CD4-positive, alpha-beta T cell treated with Interleukin-6 at 100 ng/mL for 8 hours (primary cell): ENCODE data around the gene H2AZ2.
A peak's percentile ranks its signal among the peaks of the same experiment; 100 is the strongest.
"Not testable (repeated sequence)": the region's sequence is repeated elsewhere in the genome, so short reads cannot be mapped to it uniquely, and the experiment has no call there.

Source experiments
- DNase-seq: peaks from one replicate; pipeline ENCODE4 v3.0.0-alpha.2; 2020; ENCODE audit warnings: mixed read lengths, low spot score

The H2AZ2 gene

GRCh38 chr7:44870780-44871179, 22.9 kb upstream of the H2AZ2 start:
- DNase-seq = not testable (repeated sequence)

DNA sequence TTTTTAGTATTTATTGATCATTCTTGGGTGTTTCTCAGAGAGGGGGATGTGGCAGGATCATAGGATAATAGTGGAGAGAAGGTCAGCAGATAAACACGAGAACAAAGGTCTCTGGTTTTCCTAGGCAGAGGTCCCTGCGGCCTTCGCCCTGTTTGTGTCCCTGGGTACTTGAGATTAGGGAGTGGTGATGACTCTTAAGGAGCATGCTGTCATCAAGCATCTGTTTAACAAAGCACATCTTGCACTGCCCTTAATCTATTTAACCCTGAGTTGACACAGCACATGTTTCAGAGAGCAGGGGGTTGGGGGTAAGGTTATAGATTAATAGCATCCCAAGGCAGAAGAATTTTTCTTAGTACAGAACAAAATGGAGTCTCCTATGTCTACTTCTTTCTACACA, 22.4 kb upstream of the H2AZ2 start:
- DNase-seq = not testable (repeated sequence)

DNA sequence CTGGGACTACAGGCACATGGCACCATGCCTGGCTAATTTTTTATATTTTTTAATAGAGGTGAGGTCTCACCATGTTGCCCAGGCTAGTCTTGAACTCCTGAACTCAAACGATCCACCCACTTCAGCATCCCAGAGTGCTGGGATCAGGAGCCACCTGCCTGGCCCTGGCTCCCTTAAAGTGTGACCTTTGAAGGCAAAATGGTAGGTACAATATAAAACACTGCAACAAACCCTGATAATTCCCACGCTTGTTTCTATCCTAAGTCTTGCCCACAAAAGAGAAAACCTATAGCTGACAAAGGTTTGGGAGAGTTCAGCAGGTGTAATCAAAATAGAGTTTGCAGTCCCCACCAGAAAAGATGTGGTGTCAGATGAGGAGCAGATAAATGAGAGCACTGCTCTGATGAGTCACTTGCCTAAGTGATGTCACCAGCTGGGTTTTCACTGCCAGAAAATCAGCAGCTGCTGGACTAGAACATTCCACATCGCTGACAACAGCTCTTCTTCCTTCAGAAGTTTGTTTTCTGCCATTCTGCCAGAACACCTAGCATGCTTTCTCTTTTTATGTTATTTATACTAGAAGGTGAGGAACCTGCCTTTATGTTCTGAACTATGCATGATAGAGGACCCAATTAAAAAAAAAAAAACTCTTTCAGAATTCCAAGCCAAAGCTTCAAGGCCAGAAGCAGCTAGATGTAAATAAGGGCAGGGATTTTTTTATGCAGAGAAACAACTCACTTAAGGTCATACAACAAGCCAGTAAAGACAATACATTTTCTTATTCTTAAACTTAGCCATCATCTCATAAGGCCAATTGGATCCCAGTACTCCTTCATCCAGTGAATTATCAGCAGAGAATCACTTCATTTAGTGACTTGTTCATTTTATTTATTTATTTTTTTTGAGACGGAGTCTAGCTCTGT, 19.4 kb upstream of the H2AZ2 start:
- no peak for DNase-seq

GRCh38 chr7:44861949-44862348, 14.1 kb upstream of the H2AZ2 start:
- DNase-seq = not testable (repeated sequence)

DNA sequence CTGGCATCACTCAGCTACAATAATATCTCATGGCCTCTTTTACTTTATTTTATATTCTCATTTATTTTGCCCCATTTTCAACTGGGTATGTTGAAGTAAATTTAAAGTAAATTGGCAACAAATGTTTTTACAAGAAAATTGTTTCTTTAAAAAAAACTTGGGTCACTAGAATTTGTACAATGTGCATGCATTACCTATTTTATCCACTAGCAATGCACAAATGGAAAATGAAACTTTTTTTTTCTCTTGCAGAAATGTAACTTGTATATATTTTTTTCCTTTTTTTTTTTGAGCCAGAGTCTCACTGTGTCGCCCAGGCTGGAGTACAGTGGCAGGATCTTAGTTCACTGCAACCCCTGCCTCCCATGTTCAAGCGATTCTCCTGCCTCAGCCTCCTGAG, 10.3 kb upstream of the H2AZ2 start:
- DNase-seq = no peak

DNA sequence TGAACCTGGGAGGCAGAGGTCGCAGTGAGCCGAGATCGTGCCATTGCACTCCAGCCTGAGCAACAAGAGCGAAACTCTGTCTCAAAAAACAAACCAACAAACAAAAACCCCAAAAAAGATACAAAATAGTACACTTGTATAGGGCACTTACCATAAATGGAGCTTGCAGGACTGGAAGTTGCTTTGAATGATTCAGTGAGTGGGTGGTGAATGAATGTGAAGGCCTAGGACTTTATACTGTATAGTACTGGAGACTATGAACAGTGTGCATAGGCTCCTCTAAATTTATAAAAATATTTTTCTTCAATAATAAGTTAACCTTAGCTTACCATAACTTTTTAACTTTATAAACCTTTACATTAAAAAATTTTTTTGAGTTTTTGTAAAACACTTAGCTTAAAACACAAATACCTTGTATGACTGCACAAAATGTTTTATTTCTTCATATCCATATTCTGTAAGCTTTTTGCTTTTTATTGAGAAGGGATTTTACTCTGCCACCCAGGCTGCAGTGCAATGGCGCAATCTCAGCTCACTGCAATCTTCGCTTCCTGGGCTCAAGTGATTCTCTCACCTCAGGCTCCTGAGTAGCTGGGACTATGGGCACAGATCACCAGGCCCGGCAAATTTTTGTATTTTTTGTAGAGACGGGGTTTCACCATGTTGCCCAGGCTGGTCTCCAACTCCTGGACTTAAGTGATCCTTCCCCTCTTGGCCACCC, 6.9 kb upstream of the H2AZ2 start:
- no peak for DNase-seq

GRCh38 chr7:44853391-44853790, 5.5 kb upstream of the H2AZ2 start:
- DNase-seq = no peak

DNA sequence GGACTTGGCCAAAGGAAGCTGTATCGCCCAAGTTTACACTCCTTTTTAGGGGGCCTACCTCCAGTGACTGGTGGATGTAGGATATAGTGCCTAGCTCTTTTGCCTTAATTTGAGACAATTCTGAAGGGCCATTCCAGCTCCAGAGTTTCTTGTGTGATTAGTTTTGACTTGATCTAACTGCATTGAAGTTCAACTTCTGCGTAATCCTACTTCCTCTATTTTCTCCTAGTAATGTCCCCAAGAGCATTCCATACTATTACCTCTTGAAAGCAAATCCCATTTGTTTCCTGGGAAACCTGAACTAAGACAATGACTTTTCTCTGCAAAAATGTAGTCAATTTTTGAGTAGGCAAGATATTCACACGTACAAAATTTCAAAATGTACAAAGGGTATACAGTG, 4.7 kb upstream of the H2AZ2 start:
- no peak for DNase-seq

DNA sequence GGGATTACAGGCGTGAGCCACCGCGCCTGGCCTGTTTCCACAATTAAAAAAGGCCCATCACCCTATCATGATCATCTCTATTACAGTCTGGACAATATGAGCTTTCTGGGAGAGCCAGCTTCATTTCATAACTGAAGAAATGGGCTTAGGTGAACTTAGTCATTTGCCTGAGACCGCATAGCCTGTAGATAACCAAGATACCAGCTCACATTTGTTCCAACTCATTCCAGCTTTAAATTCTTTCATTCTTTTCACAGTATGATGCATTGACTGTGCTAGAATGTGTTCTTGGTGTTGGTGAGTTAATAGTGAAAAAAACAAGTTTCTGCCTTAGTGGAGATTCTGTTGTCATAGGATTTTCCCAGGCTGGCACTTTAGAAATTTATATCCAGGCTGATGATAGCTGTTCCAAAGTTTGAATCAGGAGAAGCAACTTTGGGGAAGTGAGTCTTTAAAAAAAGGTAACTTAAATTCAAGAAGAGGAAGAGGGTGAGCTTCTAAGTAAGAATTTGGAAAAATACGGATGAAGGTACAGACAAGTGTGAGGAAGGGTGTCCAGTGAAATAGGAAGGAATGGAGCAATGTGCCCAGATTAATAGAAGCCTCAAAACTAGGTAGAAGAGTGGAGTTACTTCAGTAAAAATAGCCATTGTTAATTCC, 2.1 kb upstream of the H2AZ2 start:
- DNase-seq = no peak

GRCh38 chr7:44849259-44849884, 1.5 kb upstream of the H2AZ2 start:
- DNase-seq = no peak

GRCh38 chr7:44847509-44847919, 373 bp downstream of the H2AZ2 start:
- DNase-seq = peak; percentile 85

- DNase-seq = peak; percentile 3
Measured at GRCh38 chr7:44846816-44847508, 925 bp downstream of the H2AZ2 start.

DNA sequence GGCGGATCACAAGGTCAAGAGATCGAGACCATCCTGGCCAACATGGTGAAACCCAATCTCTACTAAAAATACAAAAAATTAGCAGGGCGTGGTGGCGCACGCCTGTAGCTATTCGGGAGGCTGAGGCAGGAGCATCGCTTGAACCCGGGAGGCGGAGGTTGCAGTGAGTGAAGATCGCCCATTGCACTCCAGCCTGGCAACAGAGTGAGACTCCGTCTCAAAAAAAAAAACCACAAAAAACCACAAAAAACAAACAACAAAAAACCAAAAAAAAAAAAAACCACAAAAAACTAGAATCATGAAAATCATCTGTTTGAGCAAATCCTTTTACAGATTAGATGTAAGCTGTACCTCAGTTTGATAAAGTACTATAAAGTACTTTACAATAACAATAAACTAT, 1.5 kb downstream of the H2AZ2 start:
- DNase-seq = not testable (repeated sequence)

DNA sequence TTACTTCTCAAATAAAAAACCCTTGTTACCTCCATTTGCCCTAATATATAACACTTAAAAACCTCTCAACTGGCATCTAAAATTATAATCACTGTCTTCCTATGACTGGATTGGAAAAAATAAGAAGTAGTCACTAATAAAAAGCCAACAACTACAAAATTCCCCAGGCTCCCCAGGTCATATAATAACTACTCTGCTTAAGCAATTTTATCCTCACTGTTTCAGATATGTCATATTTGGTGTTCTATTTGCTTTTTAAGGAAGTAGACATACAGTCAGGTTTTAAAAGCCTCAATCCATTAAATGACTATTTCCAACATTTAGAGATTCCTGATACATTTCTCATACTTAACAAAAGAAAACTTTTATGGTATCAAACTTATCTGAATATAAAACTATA, 2.4 kb downstream of the H2AZ2 start:
- no peak for DNase-seq

GRCh38 chr7:44843440-44843839, 4.4 kb downstream of the H2AZ2 start:
- not testable (repeated sequence) for DNase-seq

- not testable (repeated sequence) for DNase-seq
Measured at GRCh38 chr7:44842675-44843074, 5.2 kb downstream of the H2AZ2 start.

DNA sequence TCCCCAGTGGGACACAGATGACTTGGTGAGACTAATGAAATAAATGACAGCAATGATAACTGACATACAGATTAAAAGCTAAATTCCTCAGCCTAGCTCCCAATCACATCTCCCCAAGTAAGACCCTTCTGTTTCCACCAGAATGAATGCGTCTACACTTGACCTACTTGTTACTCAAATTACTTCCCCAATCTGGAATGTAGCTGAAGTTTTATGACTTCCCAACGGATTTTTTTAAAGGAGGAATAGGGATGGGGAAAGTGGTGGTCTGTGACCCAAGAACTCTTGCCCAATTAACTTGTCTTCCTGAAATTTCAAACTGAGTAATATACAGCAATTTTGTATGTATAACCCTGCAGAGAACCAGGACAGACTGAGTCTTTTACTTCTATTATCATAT, 9.1 kb downstream of the H2AZ2 start:
- DNase-seq = no peak

DNA sequence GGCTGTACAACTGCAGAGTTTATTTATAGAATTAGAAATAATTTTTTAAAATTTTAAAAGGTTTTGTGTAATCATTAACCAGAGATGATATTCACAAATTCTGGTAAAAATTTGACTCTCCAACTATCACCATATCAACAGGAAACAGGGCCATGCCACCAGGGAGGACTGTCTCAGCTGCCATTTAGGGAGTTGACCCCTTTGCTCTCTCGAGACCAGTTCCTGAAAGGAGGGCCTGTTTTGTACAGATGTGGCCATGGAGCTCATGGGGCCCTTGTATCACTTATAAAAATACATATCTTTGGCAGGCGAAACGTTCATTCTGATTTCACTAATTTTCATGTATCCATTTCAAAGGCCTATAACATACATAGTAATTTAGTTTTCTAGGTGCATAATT, 20.3 kb downstream of the H2AZ2 start:
- no peak for DNase-seq

DNA sequence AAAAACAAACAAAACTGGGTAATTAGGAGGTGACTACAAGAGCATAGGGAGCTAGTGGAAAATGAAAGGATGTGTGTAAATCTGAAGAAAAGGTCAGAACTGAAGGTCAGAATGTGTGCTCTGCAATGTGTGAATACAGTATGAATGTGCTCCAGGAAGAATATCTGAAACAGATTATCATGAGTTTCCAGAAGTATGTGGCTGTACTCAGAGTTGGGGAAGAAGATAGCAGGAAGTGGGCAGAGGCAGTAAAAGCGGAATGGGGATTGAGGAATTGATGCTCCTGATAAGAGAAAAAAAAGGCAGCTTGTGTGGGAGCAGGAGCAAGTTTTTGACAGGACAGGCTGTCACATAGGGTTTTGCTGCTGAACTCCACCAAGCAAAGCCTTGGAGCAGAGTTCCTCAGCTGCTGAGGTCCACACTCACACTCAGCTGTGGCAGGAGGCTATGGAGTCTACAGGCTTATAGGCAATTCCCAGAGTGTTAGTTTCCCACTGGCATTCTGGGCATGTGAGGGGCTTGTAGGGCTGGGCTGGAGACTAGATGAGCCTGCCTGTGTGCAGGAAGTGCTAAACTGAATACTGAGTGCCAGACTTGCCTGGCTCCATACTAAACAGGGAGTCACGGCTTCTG, 22.9 kb downstream of the H2AZ2 start:
- no peak for DNase-seq

- no peak for DNase-seq
Measured at GRCh38 chr7:44823255-44823781, 24.6 kb downstream of the H2AZ2 start.

GRCh38 chr7:44819292-44819691, 28.6 kb downstream of the H2AZ2 start:
- DNase-seq = no peak
